ENCODE data around the gene BRCA1.

The BRCA1 gene

DNA sequence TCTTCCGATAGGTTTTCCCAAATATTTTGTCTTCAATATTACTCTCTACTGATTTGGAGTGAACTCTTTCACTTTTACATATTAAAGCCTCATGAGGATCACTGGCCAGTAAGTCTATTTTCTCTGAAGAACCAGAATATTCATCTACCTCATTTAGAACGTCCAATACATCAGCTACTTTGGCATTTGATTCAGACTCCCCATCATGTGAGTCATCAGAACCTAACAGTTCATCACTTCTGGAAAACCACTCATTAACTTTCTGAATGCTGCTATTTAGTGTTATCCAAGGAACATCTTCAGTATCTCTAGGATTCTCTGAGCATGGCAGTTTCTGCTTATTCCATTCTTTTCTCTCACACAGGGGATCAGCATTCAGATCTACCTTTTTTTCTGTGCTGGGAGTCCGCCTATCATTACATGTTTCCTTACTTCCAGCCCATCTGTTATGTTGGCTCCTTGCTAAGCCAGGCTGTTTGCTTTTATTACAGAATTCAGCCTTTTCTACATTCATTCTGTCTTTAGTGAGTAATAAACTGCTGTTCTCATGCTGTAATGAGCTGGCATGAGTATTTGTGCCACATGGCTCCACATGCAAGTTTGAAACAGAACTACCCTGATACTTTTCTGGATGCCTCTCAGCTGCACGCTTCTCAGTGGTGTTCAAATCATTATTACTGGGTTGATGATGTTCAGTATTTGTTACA, 30.9 kb downstream of the BRCA1 start:
- H3K27ac ChIP-seq (ENCODE audit: poor library complexity, severe bottlenecking): no peak overlapping the region
- no peaks in the 10 kb centered on the region for H3K4me1 ChIP-seq (ENCODE audit: insufficient read depth, poor library complexity, severe bottlenecking)
- no peak overlapping the region for H3K4me3 ChIP-seq (ENCODE audit: severe bottlenecking)
- no peak for DNase-seq (ENCODE audit: low spot score)
- TF ChIP-seq, protein P1, sequence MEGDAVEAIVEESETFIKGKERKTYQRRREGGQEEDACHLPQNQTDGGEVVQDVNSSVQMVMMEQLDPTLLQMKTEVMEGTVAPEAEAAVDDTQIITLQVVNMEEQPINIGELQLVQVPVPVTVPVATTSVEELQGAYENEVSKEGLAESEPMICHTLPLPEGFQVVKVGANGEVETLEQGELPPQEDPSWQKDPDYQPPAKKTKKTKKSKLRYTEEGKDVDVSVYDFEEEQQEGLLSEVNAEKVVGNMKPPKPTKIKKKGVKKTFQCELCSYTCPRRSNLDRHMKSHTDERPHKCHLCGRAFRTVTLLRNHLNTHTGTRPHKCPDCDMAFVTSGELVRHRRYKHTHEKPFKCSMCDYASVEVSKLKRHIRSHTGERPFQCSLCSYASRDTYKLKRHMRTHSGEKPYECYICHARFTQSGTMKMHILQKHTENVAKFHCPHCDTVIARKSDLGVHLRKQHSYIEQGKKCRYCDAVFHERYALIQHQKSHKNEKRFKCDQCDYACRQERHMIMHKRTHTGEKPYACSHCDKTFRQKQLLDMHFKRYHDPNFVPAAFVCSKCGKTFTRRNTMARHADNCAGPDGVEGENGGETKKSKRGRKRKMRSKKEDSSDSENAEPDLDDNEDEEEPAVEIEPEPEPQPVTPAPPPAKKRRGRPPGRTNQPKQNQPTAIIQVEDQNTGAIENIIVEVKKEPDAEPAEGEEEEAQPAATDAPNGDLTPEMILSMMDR (IDR thresholded peaks at IDR 0.05; ENCODE audit: poor library complexity, severe bottlenecking): no peak
- ATAC-seq (ENCODE audit: low read depth): no peak
- peaks cover 81% of the 10 kb centered on the region for H3K36me3 ChIP-seq (ENCODE audit: low read depth)
- no peaks in the 10 kb centered on the region for H3K9me3 ChIP-seq (ENCODE audit: severe bottlenecking)
- H3K27me3 ChIP-seq (ENCODE audit: insufficient read depth, poor library complexity, severe bottlenecking): no peaks in the 10 kb centered on the region

DNA sequence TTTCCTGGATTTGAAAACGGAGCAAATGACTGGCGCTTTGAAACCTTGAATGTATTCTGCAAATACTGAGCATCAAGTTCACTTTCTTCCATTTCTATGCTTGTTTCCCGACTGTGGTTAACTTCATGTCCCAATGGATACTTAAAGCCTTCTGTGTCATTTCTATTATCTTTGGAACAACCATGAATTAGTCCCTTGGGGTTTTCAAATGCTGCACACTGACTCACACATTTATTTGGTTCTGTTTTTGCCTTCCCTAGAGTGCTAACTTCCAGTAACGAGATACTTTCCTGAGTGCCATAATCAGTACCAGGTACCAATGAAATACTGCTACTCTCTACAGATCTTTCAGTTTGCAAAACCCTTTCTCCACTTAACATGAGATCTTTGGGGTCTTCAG, 32.3 kb downstream of the BRCA1 start:
- TF ChIP-seq, protein P1 (IDR thresholded peaks at IDR 0.05; ENCODE audit: poor library complexity, severe bottlenecking): no peak
- no peak overlapping the region for H3K27ac ChIP-seq (ENCODE audit: poor library complexity, severe bottlenecking)
- ATAC-seq (ENCODE audit: low read depth) (no peak), DNase-seq (ENCODE audit: low spot score) (no peak)
- H3K9me3 ChIP-seq (ENCODE audit: severe bottlenecking): no peaks in the 10 kb centered on the region
- no peaks in the 10 kb centered on the region for H3K4me1 ChIP-seq (ENCODE audit: insufficient read depth, poor library complexity, severe bottlenecking)
- no peak overlapping the region for H3K4me3 ChIP-seq (ENCODE audit: severe bottlenecking)
- no peaks in the 10 kb centered on the region for H3K27me3 ChIP-seq (ENCODE audit: insufficient read depth, poor library complexity, severe bottlenecking)
- H3K36me3 ChIP-seq (ENCODE audit: low read depth): peaks cover 91% of the 10 kb centered on the region

DNA sequence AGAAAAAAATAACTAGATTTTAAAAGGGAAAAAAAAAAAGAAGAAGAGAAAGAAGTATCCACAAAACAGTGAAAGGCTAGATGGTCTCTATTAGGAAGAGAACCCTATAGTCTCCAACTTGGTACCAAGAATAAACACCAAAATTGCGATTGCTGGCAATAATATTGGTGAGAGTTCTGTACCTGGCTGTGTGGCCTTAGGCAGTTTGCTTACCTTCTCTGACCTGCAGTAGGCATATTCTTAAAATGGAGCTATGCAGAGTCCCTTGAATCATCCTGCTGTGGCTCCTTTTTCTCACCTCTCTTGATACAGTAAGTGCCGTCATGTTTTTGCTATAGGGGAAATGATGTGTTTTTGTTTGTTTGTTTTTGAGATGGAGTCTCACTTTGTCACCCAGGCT, 35.1 kb downstream of the BRCA1 start:
- no peak for DNase-seq (ENCODE audit: low spot score)
- H3K4me3 ChIP-seq (ENCODE audit: severe bottlenecking): no peak overlapping the region
- H3K4me1 ChIP-seq (ENCODE audit: insufficient read depth, poor library complexity, severe bottlenecking): no peaks in the 10 kb centered on the region
- no peaks in the 10 kb centered on the region for H3K9me3 ChIP-seq (ENCODE audit: severe bottlenecking)
- H3K36me3 ChIP-seq (ENCODE audit: low read depth): peaks cover 88% of the 10 kb centered on the region
- no peak overlapping the region for H3K27ac ChIP-seq (ENCODE audit: poor library complexity, severe bottlenecking)
- ATAC-seq (ENCODE audit: low read depth): no peak
- TF ChIP-seq, protein P1 (IDR thresholded peaks at IDR 0.05; ENCODE audit: poor library complexity, severe bottlenecking): no peak
- no peaks in the 10 kb centered on the region for H3K27me3 ChIP-seq (ENCODE audit: insufficient read depth, poor library complexity, severe bottlenecking)

DNA sequence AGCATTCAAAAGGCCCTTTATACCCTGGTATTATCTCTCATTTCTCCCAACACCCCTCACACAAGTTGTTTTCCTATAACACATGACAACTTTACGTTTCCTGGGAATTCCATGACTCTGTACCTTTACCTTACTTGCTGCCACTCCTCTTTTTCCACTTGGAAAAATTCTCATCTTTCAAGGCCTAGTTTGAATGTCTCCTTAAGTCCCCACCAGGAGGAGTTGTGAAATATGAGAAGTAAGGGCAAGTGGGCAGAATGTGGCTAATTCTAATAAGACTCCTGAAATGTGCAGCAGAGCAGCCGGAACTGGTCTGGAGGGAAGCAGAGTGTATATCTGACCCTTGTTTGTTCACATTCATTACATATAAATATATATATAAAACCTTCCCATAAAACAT, 39.7 kb downstream of the BRCA1 start:
- H3K4me3 ChIP-seq (ENCODE audit: severe bottlenecking): no peak overlapping the region
- H3K27ac ChIP-seq (ENCODE audit: poor library complexity, severe bottlenecking): no peak overlapping the region
- H3K9me3 ChIP-seq (ENCODE audit: severe bottlenecking): no peaks in the 10 kb centered on the region
- peaks cover 83% of the 10 kb centered on the region for H3K36me3 ChIP-seq (ENCODE audit: low read depth)
- H3K27me3 ChIP-seq (ENCODE audit: insufficient read depth, poor library complexity, severe bottlenecking): no peaks in the 10 kb centered on the region
- no peak for DNase-seq (ENCODE audit: low spot score)
- no peak for ATAC-seq (ENCODE audit: low read depth)
- TF ChIP-seq, protein P1 (IDR thresholded peaks at IDR 0.05; ENCODE audit: poor library complexity, severe bottlenecking): no peak
- no peaks in the 10 kb centered on the region for H3K4me1 ChIP-seq (ENCODE audit: insufficient read depth, poor library complexity, severe bottlenecking)

DNA sequence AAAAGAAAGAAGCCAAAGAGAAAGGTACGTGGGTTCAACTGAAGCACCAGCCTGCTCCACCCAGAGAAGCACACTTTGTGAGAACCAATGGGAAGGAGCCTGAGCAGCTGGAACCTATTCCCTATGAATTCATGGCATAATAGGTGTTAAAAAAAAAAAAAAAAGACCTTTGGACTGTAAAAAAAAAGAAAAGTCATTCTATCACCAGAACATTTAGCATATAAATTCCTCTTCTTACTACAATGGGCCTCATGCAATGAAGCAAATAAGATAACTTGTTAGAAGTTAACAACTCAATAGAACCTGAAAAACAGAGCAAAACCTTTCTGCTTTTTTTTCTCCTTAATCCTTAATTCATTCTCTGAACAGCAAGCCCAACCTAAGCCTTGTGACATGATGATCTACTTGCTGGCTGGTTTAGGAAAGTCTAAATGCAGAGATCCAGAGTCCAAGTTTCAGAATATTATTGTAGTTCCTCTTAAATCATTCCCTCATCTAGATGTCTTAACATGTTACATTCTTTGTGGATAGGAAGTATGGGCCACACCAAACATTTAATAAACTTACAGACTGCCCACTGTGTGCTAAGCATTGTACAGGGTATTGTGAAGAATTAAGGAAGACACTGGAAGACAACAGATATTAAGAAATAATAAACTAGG, 45.4 kb downstream of the BRCA1 start:
- Histone ChIP-seq H3K9me3 (ENCODE audit: severe bottlenecking) (no peaks in the 10 kb centered on the region), H3K27ac (ENCODE audit: poor library complexity, severe bottlenecking) (no peak overlapping the region)
- no peak for ATAC-seq (ENCODE audit: low read depth)

More for the DNA sequence above, 45.4 kb downstream of the BRCA1 start:
- Histone ChIP-seq H3K4me1 (ENCODE audit: insufficient read depth, poor library complexity, severe bottlenecking) (no peaks in the 10 kb centered on the region), H3K27me3 (ENCODE audit: insufficient read depth, poor library complexity, severe bottlenecking) (no peaks in the 10 kb centered on the region), H3K4me3 (ENCODE audit: severe bottlenecking) (no peak overlapping the region), H3K36me3 (ENCODE audit: low read depth) (peaks cover 70% of the 10 kb centered on the region)
- TF ChIP-seq, protein P1 (IDR thresholded peaks at IDR 0.05; ENCODE audit: poor library complexity, severe bottlenecking): no peak
- no peak for DNase-seq (ENCODE audit: low spot score)
